Measurements from ENCODE around the gene EIPR1. TPM values are rescaled to one million over a fixed set of nuclear protein-coding genes. Genes with fewer than 3 reads are reported as not detected.

The EIPR1 gene
- total and polyA plus RNA-seq, 2 of the 13 experiments (the other 11 are each of a cell fraction or from before 2014, with no cell fraction given): 70.0 to 96.3 TPM

- peak; percentile 58 for TF ChIP-seq ARID5B (CRISPR knock-in tag; IDR thresholded peaks at IDR 0.05)
- no peak for TF ChIP-seq DRAP1 (CRISPR knock-in tag; IDR thresholded peaks at IDR 0.05)
- 0 out of 2 replicates have a peak, but pooled peaks have one; percentile 9 for TF ChIP-seq ZNF317 (CRISPR knock-in tag; IDR thresholded peaks at IDR 0.05)
- 0 out of 2 replicates have a peak, but pooled peaks have one; percentile 18 for TF ChIP-seq NR2F2 (IDR thresholded peaks at IDR 0.05; ENCODE audit: borderline replicate concordance, low read depth)
- TF ChIP-seq ZBTB43 (CRISPR knock-in tag; conservative IDR thresholded peaks at IDR 0.05): no peak
Observed at GRCh38 chr2:3302751-3303582, 74.7 kb downstream of the EIPR1 start (continued).

- no TSS peak for BruUV-seq (replicated peaks)
- ChIA-PET CTCF (ENCODE audit: low intra/inter-chr PET ratio, low total read pairs) (no interaction called here), POLR2A (interaction anchor here (1.1 kb wide), 1 partner anchor 10 kb away, joined by 3 read pairs; no protein-coding TSS in a partner anchor)
- Histone ChIP-seq H3K4me2 (ENCODE audit: low read depth, low read length) (no peak overlapping the region), H3K27me3 (ENCODE audit: control insufficient read depth in 1 of 2, insufficient read depth in 2 of 2, low read length in 2 of 2) (no peaks in the 10 kb centered on the region), H3K36me3 (replicated peaks in 1 of 2; ENCODE audit: control insufficient read depth in 1 of 2, insufficient read depth in 2 of 2, low read length in 2 of 2) (peaks cover 10 to 47% of the 10 kb centered on the region in 2 experiments; a peak in 4 of 5 replicates), H3K9ac (ENCODE audit: insufficient read depth, low read depth, low read length) (no peak overlapping the region), H3K27ac (ENCODE audit: extremely low read length, insufficient read depth, low read length) (peak overlapping the region; percentile 46), H2AFZ (ENCODE audit: low read length) (no peak overlapping the region), H4K20me1 (ENCODE audit: insufficient read depth, low read length) (peaks cover 13% of the 10 kb centered on the region; the same call in 1 of the 2 replicates), H3K9me3 (ENCODE audit: low read length) (no peaks in the 10 kb centered on the region), H3K79me2 (ENCODE audit: insufficient read depth, low read length) (no peaks in the 10 kb centered on the region), H3K4me3 (replicated peaks in 1 of 3; ENCODE audit: insufficient read depth in 1 of 3, low read depth in 2 of 3, low read length in 3 of 3) (no peak overlapping the region), H3K4me1 (ENCODE audit: insufficient read depth, low read length) (peaks cover 18% of the 10 kb centered on the region)
- ATAC-seq (no peak), DNase-seq (ENCODE audit: low spot score) (no peak), FAIRE-seq (no peak)
- 96% methylated on average over 10 of the region's 10 CpGs for WGBS (ENCODE audit: low lambda C conversion rate)
- intact Hi-C loops (cut with micrococcal nuclease; ENCODE audit: unreplicated experiment): loop anchor here (5.0 to 10.0 kb wide), 2 partner anchors 75 to 352 kb away; partner anchors contain the start of genes ALLC, EIPR1 and TRAPPC12
- in situ Hi-C loops (cut with HindIII; ENCODE audit: extremely low pct_ligation_motif_present, low pct_unique_long_range_greater_than_20kb): no loop called here
- no peak for TF ChIP-seq KDM3A (CRISPR knock-in tag; IDR thresholded peaks at IDR 0.05; ENCODE audit: low read depth)
- 0 out of 2 replicates have a peak, but pooled peaks have one; percentile 10 for TF ChIP-seq ZSCAN21 (CRISPR knock-in tag; IDR thresholded peaks at IDR 0.05; ENCODE audit: borderline replicate concordance)
- TF ChIP-seq FOSL1 (CRISPR knock-in tag; IDR thresholded peaks at IDR 0.05; ENCODE audit: borderline replicate concordance): no peak
- TF ChIP-seq ZNF704 (CRISPR knock-in tag; IDR thresholded peaks at IDR 0.05; ENCODE audit: borderline replicate concordance): 0 out of 2 replicates have a peak, but pooled peaks have one; percentile 17
- peak; percentile 67 for TF ChIP-seq ZNF883 (CRISPR knock-in tag; IDR thresholded peaks at IDR 0.05; ENCODE audit: not compliant biosample characterization)
- TF ChIP-seq ZNF225 (CRISPR knock-in tag; IDR thresholded peaks at IDR 0.05): peak; percentile 28; the same call in 1 of the 2 replicates
- TF ChIP-seq AGO2 (optimal IDR thresholded peaks at IDR 0.05; ENCODE audit: low read depth, low read length): peak; percentile 29
- no peak for TF ChIP-seq ZNF790 (CRISPR knock-in tag; IDR thresholded peaks at IDR 0.05; ENCODE audit: borderline replicate concordance)
- TF ChIP-seq PPARG (CRISPR knock-in tag; conservative IDR thresholded peaks at IDR 0.05): no peak
- TF ChIP-seq ZNF768 (CRISPR knock-in tag; IDR thresholded peaks at IDR 0.05): peak; percentile 34; the same call in 1 of the 2 replicates
Observed at GRCh38 chr2:3302421-3302750, 75.2 kb downstream of the EIPR1 start.

All from HepG2 (cell line).